Occipital lobe (tissue), 3 donors: Measurements from ENCODE around the gene SRA1. TPM values are rescaled to one million over a fixed set of nuclear protein-coding genes. Genes with fewer than 3 reads are reported as not detected.

Experiments used
- DNase-seq: peaks from one replicate; lab custom pipeline; 2025; lab: John Stamatoyannopoulos, UW
- small RNA-seq: library from RNA; depleted of rRNA; stranded (forward); fragments of <200 nt; gene quantifications from one replicate; pipeline ENCODE3, GENCODE V24; 2014
- total RNA-seq: library from RNA; depleted of rRNA; stranded (reverse); fragments of >200 nt; gene quantifications from one replicate; pipeline ENCODE4 v1.2.3, GENCODE V29; 2014

SRA1 gene
- total RNA-seq, 1 donor from 2014 or later, result 17.0 TPM

DNA sequence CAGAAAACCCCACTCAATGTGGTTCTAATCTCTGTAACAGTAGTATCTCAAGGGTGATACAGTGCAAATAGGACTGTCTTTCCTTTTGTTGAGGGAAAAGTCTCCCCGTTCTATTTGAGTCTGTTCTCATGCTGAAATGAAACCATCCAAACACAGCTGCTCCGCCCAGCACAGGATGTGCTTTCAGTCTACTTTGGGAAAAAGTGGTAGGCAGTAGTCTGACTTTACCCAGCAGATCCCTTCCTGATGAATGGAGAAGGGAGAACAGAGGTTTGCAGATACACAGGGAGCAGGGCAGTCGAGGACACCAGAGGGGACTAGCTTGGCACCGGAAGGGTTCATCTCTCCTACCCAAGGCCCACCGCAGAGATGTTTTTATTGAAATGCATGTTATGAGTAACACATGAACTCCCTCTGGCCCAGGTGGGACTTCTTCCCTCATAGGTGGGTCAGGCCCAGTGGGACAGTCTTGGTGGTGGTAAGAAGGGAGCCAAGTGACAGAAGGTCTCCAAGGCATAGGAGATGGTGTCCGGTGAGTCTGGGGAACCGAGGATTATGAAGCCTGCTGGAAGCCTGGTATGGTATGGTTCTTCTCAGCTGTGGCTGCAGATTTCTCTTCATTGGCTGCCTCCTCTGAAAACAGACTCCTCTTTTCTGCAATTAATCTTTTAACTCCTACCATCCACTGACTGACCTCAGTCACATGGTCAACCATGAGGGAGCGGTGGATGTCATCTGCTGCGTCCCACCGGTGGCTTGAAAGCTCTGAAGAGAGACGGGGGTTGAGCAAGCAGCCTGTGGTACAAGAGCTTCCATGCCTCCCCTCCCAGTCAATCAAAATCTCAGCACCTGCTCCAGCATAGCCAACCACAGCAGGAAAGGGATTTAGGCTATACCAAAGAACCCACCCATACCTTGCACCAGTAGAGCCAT, 6.9 kb downstream of the SRA1 start:
- DNase-seq, result no peak

GRCh38 chr5:140549237-140550144, 7.8 kb downstream of the SRA1 start:
- DNase-seq, result no peak

DNA sequence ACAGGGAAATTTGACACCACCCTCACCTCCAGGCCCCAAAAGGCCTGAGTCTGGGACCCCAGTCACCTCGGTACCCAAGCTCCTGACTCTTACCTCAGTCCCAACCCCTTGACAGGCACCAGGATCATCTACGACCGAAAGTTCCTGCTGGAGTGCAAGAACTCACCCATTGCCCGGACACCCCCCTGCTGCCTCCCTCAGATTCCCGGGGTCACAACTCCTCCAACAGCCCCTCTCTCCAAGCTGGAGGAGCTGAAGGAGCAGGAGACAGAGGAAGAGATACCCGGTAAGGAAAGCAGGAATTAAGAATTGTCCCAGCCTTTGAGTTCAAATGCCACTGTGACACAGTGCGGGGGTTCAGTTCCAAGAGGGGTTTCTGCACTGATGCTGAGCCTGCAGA, 8.5 kb downstream of the SRA1 start:
- no peak for DNase-seq

DNA sequence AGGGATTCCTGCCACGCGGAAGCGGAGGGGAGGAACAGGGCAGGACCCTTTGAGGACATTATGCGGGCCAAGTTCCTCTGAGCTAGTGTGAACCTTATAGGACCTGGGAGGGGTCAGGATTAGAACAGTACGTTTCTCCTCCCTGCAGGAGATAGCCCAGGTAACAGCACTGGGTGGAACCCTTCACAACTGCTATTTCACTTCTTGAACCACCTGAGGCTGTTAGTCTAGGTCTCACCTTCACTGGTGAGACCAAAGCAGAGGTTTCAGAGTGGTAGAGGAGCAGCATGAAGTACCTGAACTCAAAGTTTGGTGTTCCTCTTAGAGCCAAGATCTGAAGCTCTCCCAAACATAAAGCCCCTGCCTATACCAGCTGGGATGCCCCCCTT, 9.0 kb downstream of the SRA1 start:
- DNase-seq, result no peak

DNA sequence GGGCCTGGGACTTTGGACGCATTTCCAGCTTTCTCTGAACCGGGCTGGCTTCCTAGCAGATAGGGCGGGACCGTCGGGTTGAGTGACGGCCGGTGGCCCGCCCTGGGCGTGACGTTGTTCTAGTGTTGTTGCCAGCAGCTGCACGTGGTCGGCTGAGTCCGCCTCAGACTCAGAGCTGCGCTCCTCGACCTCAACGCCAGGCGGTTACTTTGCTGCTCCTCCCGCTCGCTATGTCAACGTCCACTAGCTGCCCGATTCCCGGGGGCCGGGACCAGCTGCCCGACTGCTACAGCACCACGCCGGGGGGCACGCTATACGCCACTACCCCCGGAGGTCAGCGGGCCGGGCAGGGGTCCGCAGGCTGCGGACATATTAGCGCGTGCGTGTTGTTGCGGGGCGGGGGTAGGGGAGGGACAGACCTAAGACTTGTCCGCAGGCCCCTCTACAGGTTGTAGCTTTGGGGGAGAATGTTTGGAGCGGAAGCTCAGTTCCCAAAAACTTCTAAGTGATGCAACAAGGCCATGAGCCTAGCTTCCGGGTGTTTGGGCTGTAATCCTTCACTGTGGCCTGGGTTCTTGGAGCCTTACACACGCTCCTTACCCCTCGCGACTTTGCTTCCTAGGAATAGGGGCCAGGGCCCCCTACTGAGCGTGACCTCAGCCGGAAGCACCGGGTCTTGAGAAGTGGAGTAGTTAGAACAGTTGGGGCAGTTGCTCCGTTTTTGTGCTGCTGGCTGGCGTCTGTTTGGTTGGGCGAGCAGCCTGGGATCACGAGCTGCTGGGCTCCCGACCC, 9.6 kb downstream of the SRA1 start, which contains the start of gene EIF4EBP3:
EIF4EBP3 (plus strand) TSS at position 155 of the 792 bp plus-strand sequence; CDS start at position 231, 76 bp downstream.
- peak; percentile 93 for DNase-seq

- DNase-seq, result no peak
Observed at GRCh38 chr5:140546851-140547507, 10.3 kb downstream of the SRA1 start.

DNA sequence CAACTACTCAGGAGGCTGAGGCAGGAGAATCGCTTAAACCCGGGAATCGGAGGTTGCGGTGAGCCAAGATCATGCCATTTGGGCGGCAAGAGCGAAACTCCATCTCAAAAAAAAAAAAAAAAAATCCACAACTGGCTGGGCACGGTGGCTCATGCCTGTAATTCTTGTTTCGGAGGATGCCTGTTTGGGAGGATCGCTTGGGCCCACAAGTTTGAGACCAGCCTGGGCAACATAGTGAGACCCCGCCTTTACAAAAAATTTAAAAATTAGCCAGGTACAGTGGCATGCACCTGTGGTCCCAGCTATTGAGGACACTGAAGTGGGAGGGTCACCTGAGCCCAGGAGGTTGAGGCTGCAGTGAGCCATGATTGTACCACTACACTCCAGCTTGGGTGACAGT, 11.7 kb downstream of the SRA1 start:
- DNase-seq, result no peak

DNA sequence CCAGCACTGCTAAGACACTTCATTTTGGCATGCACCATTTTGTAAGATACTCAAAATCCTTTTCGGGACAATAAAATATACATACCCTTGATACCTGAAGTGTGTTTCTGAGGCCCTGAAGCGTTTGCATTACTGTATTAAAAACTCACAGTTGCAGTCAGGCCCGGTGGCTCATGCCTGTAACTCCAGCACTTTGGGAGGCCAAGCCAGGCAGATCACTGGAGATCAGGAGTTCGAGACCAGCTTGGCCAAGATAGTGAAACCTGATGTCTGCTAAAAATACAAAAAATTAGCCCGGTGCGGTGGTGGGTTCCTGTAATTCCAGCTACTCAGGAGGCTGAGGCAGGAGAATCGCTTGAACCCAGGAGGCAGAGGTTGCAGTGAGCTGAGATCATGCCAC, 12.3 kb downstream of the SRA1 start:
- DNase-seq, result no peak

GRCh38 chr5:140542972-140543371, 14.3 kb downstream of the SRA1 start:
- DNase-seq, result no peak

DNA sequence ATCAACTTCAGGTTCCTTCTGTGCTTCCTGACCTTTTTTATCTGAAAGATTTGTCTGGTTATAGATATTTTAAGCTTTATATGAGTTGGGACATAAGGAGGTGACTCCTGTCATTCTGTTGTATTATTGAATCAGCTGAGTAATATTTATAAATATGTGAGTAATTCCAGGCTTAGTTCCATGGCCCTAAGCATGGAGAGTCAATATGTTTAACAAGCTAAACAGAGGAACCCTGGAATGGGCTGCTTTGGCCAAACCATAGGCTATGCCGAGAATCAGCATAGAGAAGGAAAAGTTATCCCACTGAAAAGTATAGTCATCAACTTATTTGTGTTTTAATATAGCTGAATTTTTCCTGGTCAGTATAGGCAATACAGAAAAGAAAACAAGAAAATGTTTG, 17.0 kb downstream of the SRA1 start:
- no peak for DNase-seq

- no peak for DNase-seq
Observed at GRCh38 chr5:140524003-140524402, 33.3 kb downstream of the SRA1 start.

DNA sequence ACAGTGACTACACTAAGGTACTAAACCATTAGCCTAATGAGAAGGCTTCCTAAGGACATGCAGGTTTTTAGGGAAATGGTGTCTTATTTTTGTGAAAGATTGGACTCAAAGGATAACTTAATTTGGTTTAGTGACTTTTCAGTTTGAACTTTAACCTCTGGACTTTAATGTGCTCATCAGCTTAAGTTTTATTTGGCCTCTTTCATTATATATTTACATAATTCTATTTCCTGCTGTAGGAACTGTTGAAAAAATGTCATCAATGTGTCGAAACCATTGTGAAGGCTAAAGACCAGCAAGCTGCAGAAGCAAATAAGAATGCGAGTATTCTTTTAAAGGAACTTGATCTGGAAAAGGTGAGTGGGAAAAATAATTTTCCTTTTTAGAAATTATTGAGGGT, 44.1 kb downstream of the SRA1 start:
- DNase-seq, result no peak

GRCh38 chr5:140509898-140510297, 47.4 kb downstream of the SRA1 start:
- no peak for DNase-seq

- DNase-seq, result no peak
Observed at GRCh38 chr5:140502834-140503233, 54.4 kb downstream of the SRA1 start.

Small RNA genes within 50 kb of the gene (small RNA-seq; reads per million reads assigned to genes)
- gene RF00279, result not detected
- not detected for gene RF00443

Other genes with a start within 250 kb of the SRA1 start
- gene HBEGF, start 210.9 kb downstream of the SRA1 start, total RNA-seq, result 8.7 TPM
- under 0.01 TPM for gene SLC4A9, start 197.3 kb downstream of the SRA1 start, total RNA-seq
- 104 TPM for gene ANKHD1, start 155.6 kb downstream of the SRA1 start, total RNA-seq
- not detected for gene EIF4EBP3, start 9.8 kb downstream of the SRA1 start, total RNA-seq
- gene APBB3, start 7.1 kb upstream of the SRA1 start, total RNA-seq, result 24.5 TPM
- gene SLC35A4, start 7.4 kb upstream of the SRA1 start, total RNA-seq, result 3.7 TPM
- gene CD14, start 75.7 kb upstream of the SRA1 start, total RNA-seq, result 15.4 TPM
- 7.5 TPM for gene TMCO6, start 82.0 kb upstream of the SRA1 start, total RNA-seq
- gene NDUFA2, start 90.2 kb upstream of the SRA1 start, total RNA-seq, result 27.8 TPM
- gene IK, start 90.4 kb upstream of the SRA1 start, total RNA-seq, result 55.7 TPM
- gene WDR55, start 107.4 kb upstream of the SRA1 start, total RNA-seq, result 14.2 TPM
- gene DND1, start 116.1 kb upstream of the SRA1 start, total RNA-seq, result 0.31 TPM
- 70.7 TPM for gene HARS1, start 133.9 kb upstream of the SRA1 start, total RNA-seq
- 31.0 TPM for gene HARS2, start 134.0 kb upstream of the SRA1 start, total RNA-seq
- 47.1 TPM for gene ZMAT2, start 143.0 kb upstream of the SRA1 start, total RNA-seq
- gene PCDHA1, start 228.7 kb upstream of the SRA1 start, total RNA-seq, result 6.6 TPM
- gene PCDHA2, start 237.4 kb upstream of the SRA1 start, total RNA-seq, result 11.5 TPM
- 21.2 TPM for gene PCDHA3, start 243.6 kb upstream of the SRA1 start, total RNA-seq
- gene PCDHA4, start 249.6 kb upstream of the SRA1 start, total RNA-seq, result 18.6 TPM